SH-SY5Y (cell line): ENCODE data around the gene ADGRE1.

Experiments
- GATA2 ChIP-seq: IDR thresholded peaks from 2 replicates; pipeline ENCODE4 v1.6.1; 2011; ENCODE audit warnings: mild to moderate bottlenecking, low read depth, low read length
- GATA3 ChIP-seq: IDR thresholded peaks from 2 replicates; pipeline ENCODE4 v1.6.1; 2011; ENCODE audit warnings: low read depth, mild to moderate bottlenecking, low read length, moderate library complexity

DNA sequence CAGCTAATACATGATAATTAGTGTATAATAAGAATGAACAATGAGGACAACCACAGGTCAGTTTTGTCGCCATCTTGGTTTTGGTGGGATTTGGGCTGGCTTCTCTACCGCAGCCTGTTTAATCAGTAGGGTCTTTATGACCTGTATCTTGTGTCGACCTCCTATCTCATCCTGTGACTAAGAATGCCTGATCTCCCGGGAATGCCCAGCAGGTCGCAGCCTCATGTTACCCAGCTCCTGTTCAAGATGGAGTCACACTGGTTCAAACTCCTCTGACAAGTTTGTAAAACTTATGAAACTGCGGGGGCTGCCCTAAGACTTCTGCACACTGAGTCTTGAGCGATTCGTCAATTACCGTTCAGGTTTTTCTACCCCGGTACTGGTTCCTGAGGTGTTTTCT is 21.5 kb upstream of the ADGRE1 start:
- TF ChIP-seq GATA2 (no peak), GATA3 (no peak)
